HG02763 (cell line): ENCODE data around the gene ARL15.
"Not testable (repeated sequence)": the region's sequence is repeated elsewhere in the genome, so short reads cannot be mapped to it uniquely, and the experiment has no call there.

ENCODE experiments used
- ATAC-seq: cut with Tn5 transposase; IDR thresholded peaks from one replicate; pipeline ENCODE4 v1.9.1; 2021; ENCODE audit warnings: mild to moderate bottlenecking, moderate library complexity; ENCODE audit not compliant: unreplicated experiment

The ARL15 gene

GRCh38 chr5:53997736-53998627 lies 312.4 kb downstream of the ARL15 start:
- no peak for ATAC-seq

GRCh38 chr5:53996008-53996407 lies 314.4 kb downstream of the ARL15 start:
- no peak for ATAC-seq

GRCh38 chr5:53994148-53994547 lies 316.2 kb downstream of the ARL15 start:
- no peak for ATAC-seq

- ATAC-seq, result no peak
Observed at GRCh38 chr5:53991942-53992341, 318.4 kb downstream of the ARL15 start.

- no peak for ATAC-seq
Observed at GRCh38 chr5:53987101-53987500, 323.3 kb downstream of the ARL15 start.

- no peak for ATAC-seq
Observed at GRCh38 chr5:53985796-53986195, 324.6 kb downstream of the ARL15 start.

- ATAC-seq, result no peak
Observed at GRCh38 chr5:53984971-53985370, 325.4 kb downstream of the ARL15 start.

GRCh38 chr5:53983568-53984460 lies 326.6 kb downstream of the ARL15 start:
- no peak for ATAC-seq

GRCh38 chr5:53982319-53982718 lies 328.1 kb downstream of the ARL15 start:
- not testable (repeated sequence) for ATAC-seq

- ATAC-seq, result no peak
Observed at GRCh38 chr5:53980061-53980460, 330.3 kb downstream of the ARL15 start.

GRCh38 chr5:53974021-53974420 lies 336.4 kb downstream of the ARL15 start:
- ATAC-seq, result no peak

- ATAC-seq, result no peak
Observed at GRCh38 chr5:53972314-53972713, 338.1 kb downstream of the ARL15 start.

GRCh38 chr5:53971551-53971950 lies 338.8 kb downstream of the ARL15 start:
- no peak for ATAC-seq

GRCh38 chr5:53971131-53971530 lies 339.2 kb downstream of the ARL15 start:
- no peak for ATAC-seq

GRCh38 chr5:53970475-53970874 lies 339.9 kb downstream of the ARL15 start:
- ATAC-seq, result no peak

- no peak for ATAC-seq
Observed at GRCh38 chr5:53969176-53969730, 341.1 kb downstream of the ARL15 start.

- ATAC-seq, result no peak
Observed at GRCh38 chr5:53965459-53965858, 344.9 kb downstream of the ARL15 start.

- no peak for ATAC-seq
Observed at GRCh38 chr5:53963958-53964357, 346.4 kb downstream of the ARL15 start.

- ATAC-seq, result no peak
Observed at GRCh38 chr5:53962306-53962705, 348.1 kb downstream of the ARL15 start.

GRCh38 chr5:53956632-53957031 lies 353.7 kb downstream of the ARL15 start:
- ATAC-seq, result no peak

GRCh38 chr5:53956196-53956595 lies 354.2 kb downstream of the ARL15 start:
- no peak for ATAC-seq
